Esophagus muscularis mucosa (tissue), 3 donors: ENCODE measurements around the gene LGR4.

Experiments used
- POLR2A ChIP-seq: fragments of 450-650 bp; IDR thresholded peaks from one replicate; pipeline ENCODE4 v1.6.1; 2017; ENCODE audit warnings: antibody characterized with exemption, moderate library complexity, mild to moderate bottlenecking, low read depth
- TF ChIP-seq, protein P1 (sequence below), 3 experiments: fragments of 200-600 bp in 2 of 3; fragments of 450-650 bp in 1 of 3; sonication (generic) in 2 of 3; IDR thresholded peaks; one replicate each; pipeline ENCODE4 v1.5.1; 2017 to 2019; ENCODE audit warnings: antibody characterized with exemption in 3 of 3, mild to moderate bottlenecking in 2 of 3, moderate library complexity in 1 of 3

DNA sequence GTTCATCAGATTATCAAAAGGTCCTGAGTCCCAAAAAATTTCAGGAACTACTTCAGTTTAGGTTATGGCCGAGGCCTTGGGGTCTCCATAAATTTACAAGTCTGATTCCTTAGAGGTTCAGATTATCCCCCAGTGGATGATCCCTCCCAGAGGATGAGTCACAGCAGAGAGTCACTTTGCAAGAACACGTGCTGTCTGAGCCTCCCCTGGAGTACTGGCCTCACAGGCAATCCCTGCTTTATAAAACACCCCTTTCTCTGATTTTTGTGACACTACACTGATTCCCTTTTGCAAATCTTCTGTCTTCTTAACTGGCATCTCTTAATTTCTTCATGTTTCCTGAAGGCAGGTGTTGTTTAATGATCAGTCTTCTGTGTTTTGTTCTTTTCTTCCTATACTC, 154.8 kb downstream of the LGR4 start:
- no peak for TF ChIP-seq POLR2A
- TF ChIP-seq, protein P1, sequence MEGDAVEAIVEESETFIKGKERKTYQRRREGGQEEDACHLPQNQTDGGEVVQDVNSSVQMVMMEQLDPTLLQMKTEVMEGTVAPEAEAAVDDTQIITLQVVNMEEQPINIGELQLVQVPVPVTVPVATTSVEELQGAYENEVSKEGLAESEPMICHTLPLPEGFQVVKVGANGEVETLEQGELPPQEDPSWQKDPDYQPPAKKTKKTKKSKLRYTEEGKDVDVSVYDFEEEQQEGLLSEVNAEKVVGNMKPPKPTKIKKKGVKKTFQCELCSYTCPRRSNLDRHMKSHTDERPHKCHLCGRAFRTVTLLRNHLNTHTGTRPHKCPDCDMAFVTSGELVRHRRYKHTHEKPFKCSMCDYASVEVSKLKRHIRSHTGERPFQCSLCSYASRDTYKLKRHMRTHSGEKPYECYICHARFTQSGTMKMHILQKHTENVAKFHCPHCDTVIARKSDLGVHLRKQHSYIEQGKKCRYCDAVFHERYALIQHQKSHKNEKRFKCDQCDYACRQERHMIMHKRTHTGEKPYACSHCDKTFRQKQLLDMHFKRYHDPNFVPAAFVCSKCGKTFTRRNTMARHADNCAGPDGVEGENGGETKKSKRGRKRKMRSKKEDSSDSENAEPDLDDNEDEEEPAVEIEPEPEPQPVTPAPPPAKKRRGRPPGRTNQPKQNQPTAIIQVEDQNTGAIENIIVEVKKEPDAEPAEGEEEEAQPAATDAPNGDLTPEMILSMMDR (IDR thresholded peaks at IDR 0.05) = no peak
